Adrenal gland (tissue), 5 donors: ENCODE measurements around the gene CPD.

Experiments
- POLR2A ChIP-seq, 2 donors: fragments of 450-650 bp; IDR thresholded peaks; one replicate each; pipeline ENCODE4 v1.6.1; 2017; ENCODE audit warnings: antibody characterized with exemption in 2 of 2, mild to moderate bottlenecking in 2 of 2, moderate library complexity in 1 of 2
- TF ChIP-seq, protein P1 (sequence below), 6 experiments: fragments of 450-650 bp in 4 of 6; fragments of 200-600 bp in 2 of 6; sonication (generic) in 1 of 6; IDR thresholded peaks; 1 replicate in 5 of 6; 2 replicates in 1 of 6; pipeline versions ENCODE4 v1.5.1 to v1.8.0; 2016 to 2021; ENCODE audit warnings: antibody characterized with exemption in 6 of 6, mild to moderate bottlenecking in 2 of 6, moderate library complexity in 1 of 6
- donor health status: DM: no; HTN: no; CAD: no.

DNA sequence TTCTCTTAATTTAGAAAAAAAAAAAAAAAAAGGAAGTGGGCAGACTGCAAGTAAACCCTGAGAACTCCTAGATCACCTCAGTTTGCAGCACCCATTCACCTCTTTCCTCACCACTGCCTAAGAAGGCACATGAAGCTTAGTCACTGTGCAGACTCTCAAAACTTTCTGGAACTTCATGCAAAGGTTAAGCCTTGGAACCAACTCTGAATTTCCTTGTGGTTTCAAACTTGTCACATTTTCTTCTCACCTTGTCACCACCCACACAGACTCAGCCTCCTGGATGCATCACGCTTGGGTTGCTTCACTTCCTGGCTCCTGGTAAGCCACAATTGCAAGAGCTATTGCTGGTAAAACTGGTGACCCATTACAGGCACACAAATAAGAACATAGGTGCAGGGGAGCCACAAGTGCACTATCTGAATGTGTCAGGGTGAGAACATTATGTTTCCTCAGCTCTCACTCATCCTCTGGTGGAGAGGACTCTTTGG lies 15.0 kb upstream of the CPD start:
- TF ChIP-seq, protein P1, sequence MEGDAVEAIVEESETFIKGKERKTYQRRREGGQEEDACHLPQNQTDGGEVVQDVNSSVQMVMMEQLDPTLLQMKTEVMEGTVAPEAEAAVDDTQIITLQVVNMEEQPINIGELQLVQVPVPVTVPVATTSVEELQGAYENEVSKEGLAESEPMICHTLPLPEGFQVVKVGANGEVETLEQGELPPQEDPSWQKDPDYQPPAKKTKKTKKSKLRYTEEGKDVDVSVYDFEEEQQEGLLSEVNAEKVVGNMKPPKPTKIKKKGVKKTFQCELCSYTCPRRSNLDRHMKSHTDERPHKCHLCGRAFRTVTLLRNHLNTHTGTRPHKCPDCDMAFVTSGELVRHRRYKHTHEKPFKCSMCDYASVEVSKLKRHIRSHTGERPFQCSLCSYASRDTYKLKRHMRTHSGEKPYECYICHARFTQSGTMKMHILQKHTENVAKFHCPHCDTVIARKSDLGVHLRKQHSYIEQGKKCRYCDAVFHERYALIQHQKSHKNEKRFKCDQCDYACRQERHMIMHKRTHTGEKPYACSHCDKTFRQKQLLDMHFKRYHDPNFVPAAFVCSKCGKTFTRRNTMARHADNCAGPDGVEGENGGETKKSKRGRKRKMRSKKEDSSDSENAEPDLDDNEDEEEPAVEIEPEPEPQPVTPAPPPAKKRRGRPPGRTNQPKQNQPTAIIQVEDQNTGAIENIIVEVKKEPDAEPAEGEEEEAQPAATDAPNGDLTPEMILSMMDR (IDR thresholded peaks at IDR 0.05): no peak
- no peak for TF ChIP-seq POLR2A (IDR thresholded peaks at IDR 0.05)
